Osteocyte (in vitro differentiated cells): Measurements from ENCODE around the gene SNTN. TPM values are rescaled to one million over a fixed set of nuclear protein-coding genes. Genes with fewer than 3 reads are reported as not detected.

Experiments
- DNase-seq: peaks from one replicate; pipeline ENCODE4 v3.0.0; 2021; ENCODE audit warnings: mixed read lengths; ENCODE audit not compliant: unreplicated experiment; ENCODE audit errors: extremely low spot score
- H3K27ac Mint-ChIP-seq: one replicate; pipeline ENCODE4 v1.8.0; 2021; ENCODE audit warnings: mild to moderate bottlenecking, mixed read lengths; ENCODE audit not compliant: unreplicated experiment
- H3K27me3 Mint-ChIP-seq: one replicate; pipeline ENCODE4 v1.8.0; 2021; ENCODE audit warnings: mixed read lengths; ENCODE audit not compliant: unreplicated experiment
- H3K36me3 Mint-ChIP-seq: one replicate; pipeline ENCODE4 v1.8.0; 2021; ENCODE audit warnings: mixed read lengths; ENCODE audit not compliant: unreplicated experiment
- H3K4me1 Mint-ChIP-seq: one replicate; pipeline ENCODE4 v1.8.0; 2021; ENCODE audit warnings: mixed read lengths; ENCODE audit not compliant: unreplicated experiment
- H3K4me3 Mint-ChIP-seq: one replicate; pipeline ENCODE4 v1.8.0; 2021; ENCODE audit warnings: mild to moderate bottlenecking, moderate library complexity, mixed read lengths; ENCODE audit not compliant: unreplicated experiment
- H3K9me3 Mint-ChIP-seq: one replicate; pipeline ENCODE4 v1.8.0; 2021; ENCODE audit warnings: mixed read lengths; ENCODE audit not compliant: unreplicated experiment
- total RNA-seq: library from RNA; stranded (reverse); gene quantifications from 2 replicates; pipeline ENCODE4 v1.2.1, GENCODE V29; 2021
- TF ChIP-seq, protein P1 (sequence below): fragments of 200-600 bp; sonication (generic); IDR thresholded peaks from 2 replicates; pipeline ENCODE4 v1.5.0; 2021; ENCODE audit warnings: antibody characterized with exemption, mild to moderate bottlenecking, moderate library complexity

The SNTN gene
- total RNA-seq, 1 donor from 2014 or later, result not detected

DNA sequence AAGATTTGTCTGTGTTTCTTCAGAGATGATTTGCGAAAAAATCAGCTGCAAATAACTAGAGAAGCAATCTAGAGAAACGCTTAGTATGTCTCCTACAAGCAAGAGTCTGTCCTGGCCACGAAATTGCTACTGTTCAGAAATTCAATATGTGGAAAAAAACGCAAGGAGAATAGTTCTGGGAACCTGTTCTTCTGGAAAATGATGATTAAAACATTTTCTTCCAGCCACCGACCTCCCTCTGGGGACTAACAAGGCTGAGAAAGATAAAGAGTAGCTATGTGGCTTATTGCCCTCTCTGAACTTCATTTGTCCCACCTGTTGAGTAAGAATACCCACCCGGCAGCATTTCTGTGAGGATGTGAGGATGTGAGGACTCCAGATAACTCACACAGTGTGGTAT is 31.6 kb downstream of the SNTN start:
- H3K27me3 Mint-ChIP-seq, result peaks cover 11% of the 10 kb centered on the region
- no peaks in the 10 kb centered on the region for H3K9me3 Mint-ChIP-seq
- no peak overlapping the region for H3K4me3 Mint-ChIP-seq
- H3K27ac Mint-ChIP-seq, result no peak overlapping the region
- no peaks in the 10 kb centered on the region for H3K36me3 Mint-ChIP-seq
- TF ChIP-seq, protein P1, sequence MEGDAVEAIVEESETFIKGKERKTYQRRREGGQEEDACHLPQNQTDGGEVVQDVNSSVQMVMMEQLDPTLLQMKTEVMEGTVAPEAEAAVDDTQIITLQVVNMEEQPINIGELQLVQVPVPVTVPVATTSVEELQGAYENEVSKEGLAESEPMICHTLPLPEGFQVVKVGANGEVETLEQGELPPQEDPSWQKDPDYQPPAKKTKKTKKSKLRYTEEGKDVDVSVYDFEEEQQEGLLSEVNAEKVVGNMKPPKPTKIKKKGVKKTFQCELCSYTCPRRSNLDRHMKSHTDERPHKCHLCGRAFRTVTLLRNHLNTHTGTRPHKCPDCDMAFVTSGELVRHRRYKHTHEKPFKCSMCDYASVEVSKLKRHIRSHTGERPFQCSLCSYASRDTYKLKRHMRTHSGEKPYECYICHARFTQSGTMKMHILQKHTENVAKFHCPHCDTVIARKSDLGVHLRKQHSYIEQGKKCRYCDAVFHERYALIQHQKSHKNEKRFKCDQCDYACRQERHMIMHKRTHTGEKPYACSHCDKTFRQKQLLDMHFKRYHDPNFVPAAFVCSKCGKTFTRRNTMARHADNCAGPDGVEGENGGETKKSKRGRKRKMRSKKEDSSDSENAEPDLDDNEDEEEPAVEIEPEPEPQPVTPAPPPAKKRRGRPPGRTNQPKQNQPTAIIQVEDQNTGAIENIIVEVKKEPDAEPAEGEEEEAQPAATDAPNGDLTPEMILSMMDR, result no peak
- no peak for DNase-seq
- H3K4me1 Mint-ChIP-seq, result no peaks in the 10 kb centered on the region

DNA sequence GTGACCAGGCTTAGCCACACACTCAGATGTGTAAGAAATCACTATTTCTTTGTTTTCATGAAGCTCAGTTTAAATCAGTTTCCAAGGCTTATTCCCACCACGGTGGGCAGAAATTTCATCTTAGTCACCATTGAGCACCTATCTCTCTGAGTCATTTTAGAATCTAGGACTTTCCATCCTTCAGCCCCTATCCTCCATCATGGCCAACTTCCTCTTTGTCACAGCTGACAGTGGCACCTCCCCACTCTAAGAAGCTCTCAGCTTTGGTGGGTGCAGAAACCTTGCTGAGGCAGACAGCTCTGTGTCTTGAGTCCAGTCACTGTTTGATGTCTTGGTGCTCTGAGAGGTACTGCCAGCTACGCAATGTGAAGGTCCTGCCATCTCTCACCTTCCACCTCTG is 32.9 kb downstream of the SNTN start:
- H3K4me3 Mint-ChIP-seq, result no peak overlapping the region
- no peak for DNase-seq
- H3K27ac Mint-ChIP-seq, result no peak overlapping the region
- no peaks in the 10 kb centered on the region for H3K4me1 Mint-ChIP-seq
- no peaks in the 10 kb centered on the region for H3K36me3 Mint-ChIP-seq
- H3K27me3 Mint-ChIP-seq, result peaks cover 9% of the 10 kb centered on the region
- no peaks in the 10 kb centered on the region for H3K9me3 Mint-ChIP-seq
- TF ChIP-seq, protein P1, result no peak

DNA sequence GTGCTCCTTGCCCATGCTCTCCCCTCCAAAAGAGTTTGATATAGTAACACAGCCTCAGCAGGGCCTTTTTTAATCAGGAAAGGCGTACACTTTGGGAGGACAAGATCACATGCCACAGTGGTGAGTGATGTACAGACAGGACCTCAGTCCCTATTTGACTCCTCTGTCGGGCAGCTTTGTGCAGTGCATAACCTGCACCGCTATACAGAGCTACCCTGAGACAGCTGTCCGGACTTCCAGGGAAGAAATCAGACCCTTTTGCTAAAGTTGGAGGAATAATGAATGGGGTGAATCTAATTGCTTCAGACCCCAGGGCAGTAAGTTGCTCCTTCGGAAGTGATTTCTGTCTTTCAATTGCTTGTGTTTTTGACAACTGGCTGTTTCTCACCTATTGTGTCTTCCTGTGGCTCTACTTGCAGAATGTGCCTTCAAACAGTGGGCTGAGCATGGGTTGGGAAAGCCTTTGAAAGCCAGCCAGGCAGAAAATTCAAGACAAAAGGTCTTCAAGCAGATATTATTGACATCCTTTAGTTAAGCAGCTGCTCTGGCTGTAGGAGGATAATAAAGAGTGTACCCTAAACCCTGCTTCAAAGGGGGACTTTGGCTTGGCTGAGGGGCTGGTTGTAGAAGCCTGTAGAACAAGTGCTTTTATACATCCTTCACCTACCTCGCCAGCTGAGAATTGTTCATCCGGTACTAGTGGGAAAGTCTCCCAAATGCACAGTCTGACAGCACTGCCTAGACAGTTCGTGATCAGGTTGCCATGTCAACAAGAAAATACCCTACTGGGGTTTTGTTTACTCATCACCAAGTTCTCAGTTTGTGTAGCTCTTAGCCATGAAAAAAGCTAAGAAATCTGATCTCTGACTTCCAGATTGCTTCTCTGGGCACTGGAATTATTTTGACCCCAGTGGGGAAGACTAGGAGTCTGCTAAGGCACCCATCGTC is 35.1 kb downstream of the SNTN start:
- Mint-ChIP-seq H3K4me3 (no peak overlapping the region), H3K4me1 (no peaks in the 10 kb centered on the region), H3K36me3 (no peaks in the 10 kb centered on the region), H3K27me3 (peaks cover 11% of the 10 kb centered on the region), H3K27ac (no peak overlapping the region), H3K9me3 (peaks cover 10% of the 10 kb centered on the region)
- no peak for DNase-seq
- TF ChIP-seq, protein P1, result no peak

DNA sequence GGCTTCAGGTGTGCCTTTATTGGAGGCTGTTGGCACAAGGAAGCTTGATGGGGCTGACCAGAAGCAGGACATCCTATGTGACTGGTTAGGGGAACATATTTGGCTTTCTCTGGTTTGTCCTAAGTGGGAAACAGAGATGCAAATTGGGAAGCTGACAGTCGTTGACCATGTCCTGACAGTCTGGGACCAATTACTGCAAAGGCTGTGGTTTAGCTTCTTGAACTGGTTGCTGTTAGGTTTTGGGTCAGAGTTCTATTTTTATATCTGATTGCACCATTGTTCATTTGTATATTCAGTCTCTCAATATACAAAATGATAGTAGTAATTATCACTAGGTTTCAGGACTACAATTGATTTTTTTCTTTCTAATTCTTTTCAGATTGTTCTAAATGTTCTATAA is 36.8 kb downstream of the SNTN start:
- Mint-ChIP-seq H3K4me3 (no peak overlapping the region), H3K27me3 (peaks cover 5% of the 10 kb centered on the region), H3K36me3 (no peaks in the 10 kb centered on the region), H3K9me3 (peaks cover 10% of the 10 kb centered on the region), H3K27ac (no peak overlapping the region), H3K4me1 (no peaks in the 10 kb centered on the region)
- DNase-seq, result no peak
- TF ChIP-seq, protein P1, result no peak

DNA sequence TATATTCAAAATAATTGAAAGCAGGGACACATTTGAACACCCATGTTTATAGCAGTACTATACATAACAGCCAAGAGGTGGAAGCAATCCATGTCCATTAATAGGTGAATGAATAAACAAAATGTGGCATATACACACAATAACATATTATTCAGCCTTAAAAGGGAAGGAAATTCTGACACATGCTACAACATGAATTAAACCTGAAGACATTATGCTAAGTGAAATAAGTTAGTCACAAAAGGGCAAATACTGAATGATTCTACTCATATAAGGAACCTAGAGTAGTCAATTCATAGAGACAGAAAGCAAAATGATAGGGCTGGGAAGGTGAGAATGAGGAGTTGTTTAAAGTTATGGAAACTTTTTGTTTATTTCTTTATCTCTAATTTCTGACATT is 40.9 kb downstream of the SNTN start:
- H3K4me1 Mint-ChIP-seq, result no peaks in the 10 kb centered on the region
- TF ChIP-seq, protein P1, result no peak
- no peak overlapping the region for H3K4me3 Mint-ChIP-seq
- H3K27ac Mint-ChIP-seq, result no peak overlapping the region
- no peak for DNase-seq
- H3K27me3 Mint-ChIP-seq, result peaks cover 5% of the 10 kb centered on the region
- no peaks in the 10 kb centered on the region for H3K36me3 Mint-ChIP-seq
- peaks cover 10% of the 10 kb centered on the region for H3K9me3 Mint-ChIP-seq
